ENCODE data around the gene PEX14. TPM values are rescaled to one million over a fixed set of nuclear protein-coding genes. Genes with fewer than 3 reads are reported as not detected.
"Not testable (repeated sequence)": the region's sequence is repeated elsewhere in the genome, so short reads cannot be mapped to it uniquely, and the experiment has no call there.

Gene PEX14
- total RNA-seq, 1 donor from 2014 or later: 9.2 TPM

DNA sequence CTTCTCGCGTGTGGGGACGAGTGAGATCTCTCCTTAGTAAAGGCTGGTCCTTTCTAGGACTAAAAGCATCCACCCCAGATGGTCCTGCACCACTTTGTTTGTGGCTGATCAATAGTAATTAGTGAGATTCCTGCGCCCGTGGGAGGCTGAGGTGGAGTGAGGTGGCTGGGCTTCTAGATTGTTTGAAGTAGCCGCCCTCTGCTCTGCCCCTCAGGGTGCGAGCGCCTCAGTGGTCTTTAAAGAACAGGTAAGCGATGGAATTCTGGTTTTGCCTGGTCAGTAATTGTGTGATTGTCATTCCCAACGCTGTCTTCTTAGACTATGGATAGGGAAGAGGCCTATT, 20.7 kb downstream of the PEX14 start:
- no peak for DNase-seq

- DNase-seq: no peak
Observed at GRCh38 chr1:10495952-10496351, 21.2 kb downstream of the PEX14 start.

DNA sequence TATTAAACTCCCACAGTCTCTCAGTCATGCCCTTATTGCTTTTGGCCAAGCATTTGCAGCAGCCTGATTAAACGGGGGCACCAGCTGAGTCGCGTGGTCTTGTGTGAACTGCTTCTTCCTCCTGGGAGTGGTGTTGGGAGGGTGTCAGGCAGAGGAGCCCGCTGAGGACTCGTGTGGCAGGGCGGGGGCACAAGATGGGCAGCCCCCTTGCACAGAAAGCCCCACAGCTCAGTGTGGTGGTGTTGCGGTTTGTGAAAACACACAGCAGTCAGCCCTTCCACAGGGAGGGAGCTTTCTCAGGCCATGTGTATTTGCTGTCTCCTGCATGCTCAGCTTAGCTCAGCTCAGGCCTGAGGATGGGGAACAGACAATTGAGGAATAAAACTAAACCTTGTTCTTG, 22.4 kb downstream of the PEX14 start:
- no peak for DNase-seq

DNA sequence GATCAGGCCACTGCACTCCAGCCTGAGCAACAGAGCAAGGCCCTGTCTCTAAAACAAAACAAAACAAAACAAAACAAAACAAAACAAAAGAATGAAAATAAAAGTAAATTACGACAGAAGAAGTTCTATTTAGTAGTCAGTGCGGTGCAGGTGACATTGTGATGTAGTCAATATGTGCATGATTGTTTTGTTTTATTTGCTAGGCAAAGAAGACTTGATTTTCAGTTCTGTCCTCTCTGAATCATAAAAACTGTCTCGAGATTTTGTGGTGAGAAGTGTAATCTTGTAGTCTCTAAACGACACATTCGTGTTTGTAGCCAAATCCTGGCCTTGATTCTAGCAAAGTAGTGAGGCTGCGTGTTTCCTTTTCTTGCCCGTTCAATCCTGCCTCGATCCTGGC, 23.5 kb downstream of the PEX14 start:
- DNase-seq: no peak

GRCh38 chr1:10502206-10502605, 27.5 kb downstream of the PEX14 start:
- DNase-seq: no peak

- no peak for DNase-seq
Observed at GRCh38 chr1:10504249-10504648, 29.5 kb downstream of the PEX14 start.

DNA sequence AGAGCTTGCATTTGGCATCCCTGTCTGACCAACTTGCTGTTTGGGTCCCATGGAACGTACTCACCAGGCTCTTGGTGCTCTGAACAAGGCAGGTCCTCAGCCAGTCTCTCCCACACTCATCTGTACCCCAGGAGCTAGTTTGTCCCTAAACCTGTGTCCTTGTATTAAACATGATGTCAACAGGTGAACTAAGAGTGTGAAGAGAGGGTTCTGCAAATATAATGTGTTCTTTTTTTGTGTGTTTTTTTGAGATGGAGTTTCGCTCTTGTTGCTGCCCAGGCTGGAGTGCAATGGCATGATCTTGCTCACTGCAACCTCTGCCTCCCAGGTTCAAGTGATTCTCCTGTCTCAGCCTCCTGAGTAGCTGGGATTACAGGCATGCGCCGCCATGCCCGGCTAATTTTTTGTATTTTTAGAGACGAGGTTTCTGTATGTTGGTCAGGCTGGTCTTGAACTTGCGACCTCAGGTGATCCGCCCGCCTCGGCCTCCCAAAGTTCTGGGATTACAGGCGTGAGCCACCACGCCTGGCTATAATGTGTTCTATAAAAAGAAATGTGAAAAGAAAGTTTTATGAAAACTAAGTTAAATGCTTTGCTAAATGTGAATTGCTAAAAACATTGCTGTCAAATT, 31.4 kb downstream of the PEX14 start:
- not testable (repeated sequence) for DNase-seq

GRCh38 chr1:10506677-10507047, 31.9 kb downstream of the PEX14 start:
- no peak for DNase-seq

GRCh38 chr1:10507111-10507879, 32.5 kb downstream of the PEX14 start:
- DNase-seq: peak; percentile 19

DNA sequence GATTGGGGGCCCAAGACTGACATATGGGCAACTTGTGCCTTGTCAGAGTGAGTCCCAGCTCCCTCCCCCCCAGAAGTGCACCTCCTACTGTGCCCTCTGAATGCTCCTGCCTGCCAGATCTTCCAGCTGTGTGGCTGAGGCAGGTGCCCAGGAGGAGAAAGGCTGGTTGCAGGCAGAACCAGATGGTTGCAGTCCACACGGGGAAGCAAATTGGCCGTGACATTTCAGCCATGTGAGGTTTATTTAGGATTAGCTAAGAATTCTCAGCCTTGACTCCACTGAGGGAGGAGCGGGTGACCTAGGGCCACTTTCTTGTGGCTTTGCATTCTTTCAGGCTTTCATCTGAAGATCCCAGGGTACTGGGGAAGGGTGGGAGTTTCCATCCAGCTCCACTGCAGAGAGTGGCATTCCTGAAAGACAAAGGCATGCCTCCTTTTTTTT, 33.8 kb downstream of the PEX14 start:
- no peak for DNase-seq

DNA sequence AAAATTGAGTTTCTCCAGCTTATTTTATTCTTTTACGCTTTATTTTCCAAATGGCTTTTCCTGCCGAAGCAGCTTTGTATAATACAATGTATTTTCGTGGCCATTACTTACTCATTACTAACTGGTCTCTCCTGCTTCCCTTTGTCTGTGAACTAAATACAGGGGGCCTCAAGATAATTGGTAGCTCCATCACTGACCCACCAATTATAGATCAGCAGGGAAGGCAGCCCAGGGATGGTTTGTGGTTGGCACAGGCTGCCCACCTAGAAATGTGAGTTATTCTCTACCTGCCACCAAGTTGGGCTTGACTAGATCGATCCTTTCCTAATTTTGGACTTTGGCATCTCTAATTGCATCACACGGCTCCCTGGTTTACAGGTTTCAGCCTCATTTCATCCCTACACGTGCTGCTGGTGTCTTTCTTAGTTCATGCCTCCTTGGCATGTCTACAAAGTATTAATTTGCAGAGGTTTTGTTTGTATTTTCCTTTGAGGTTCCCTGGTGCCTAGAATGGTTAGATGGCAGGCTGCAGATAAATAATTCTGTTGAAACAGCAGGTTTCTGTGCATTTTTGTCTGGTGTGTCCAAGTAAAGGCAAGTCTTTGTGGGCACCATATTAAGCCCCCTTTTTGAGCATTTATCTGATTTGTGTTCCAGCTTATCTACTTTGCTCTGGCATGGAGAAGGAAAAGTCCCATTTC, 35.2 kb downstream of the PEX14 start:
- DNase-seq: no peak

DNA sequence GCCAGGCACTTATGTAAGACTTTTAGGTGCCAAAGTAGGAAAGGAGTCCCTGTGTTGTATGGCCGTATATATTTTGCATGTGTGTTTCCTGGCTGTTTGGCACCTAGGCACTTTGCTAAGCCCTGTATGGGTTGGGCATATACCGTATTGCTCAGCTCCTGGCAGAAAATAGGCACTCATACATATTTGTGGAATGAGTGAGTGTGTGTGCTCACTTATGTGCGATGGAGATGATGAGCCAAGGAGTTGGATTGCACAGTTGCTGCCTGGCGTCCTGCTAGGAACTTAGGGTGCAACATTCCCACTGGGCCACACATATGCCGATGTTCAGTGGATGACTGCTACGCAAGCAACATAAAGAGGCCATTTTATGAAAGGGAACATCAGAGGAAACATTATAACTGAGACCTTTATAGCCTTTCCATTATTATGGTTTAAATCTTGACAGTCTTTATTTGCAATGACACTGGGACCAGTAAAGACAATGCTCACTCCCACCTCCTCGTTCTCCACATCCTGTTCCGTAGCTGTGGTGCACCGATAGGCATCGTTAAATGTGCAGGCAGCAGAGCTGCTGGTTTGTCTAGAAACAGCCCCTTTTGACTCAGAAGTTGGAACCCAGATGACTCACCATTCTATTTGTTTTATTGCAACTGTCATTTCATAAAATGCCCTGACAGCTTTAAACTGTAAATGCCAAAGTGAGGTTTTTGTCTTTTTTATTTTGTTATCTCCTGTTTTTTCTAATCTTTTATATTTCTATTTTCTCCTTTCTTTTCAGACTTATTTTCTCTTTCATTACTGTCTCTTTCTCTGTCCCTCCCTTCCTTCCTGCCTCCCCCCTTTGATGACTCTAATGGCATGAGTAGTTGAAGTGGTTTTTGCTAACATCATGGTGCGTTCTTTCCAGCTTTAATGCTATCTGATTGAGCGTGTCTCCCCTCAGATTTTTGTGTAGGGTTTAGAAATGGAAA, 36.1 kb downstream of the PEX14 start:
- peak; percentile 29 for DNase-seq

- no peak for DNase-seq
Observed at GRCh38 chr1:10511494-10511885, 36.7 kb downstream of the PEX14 start.

DNA sequence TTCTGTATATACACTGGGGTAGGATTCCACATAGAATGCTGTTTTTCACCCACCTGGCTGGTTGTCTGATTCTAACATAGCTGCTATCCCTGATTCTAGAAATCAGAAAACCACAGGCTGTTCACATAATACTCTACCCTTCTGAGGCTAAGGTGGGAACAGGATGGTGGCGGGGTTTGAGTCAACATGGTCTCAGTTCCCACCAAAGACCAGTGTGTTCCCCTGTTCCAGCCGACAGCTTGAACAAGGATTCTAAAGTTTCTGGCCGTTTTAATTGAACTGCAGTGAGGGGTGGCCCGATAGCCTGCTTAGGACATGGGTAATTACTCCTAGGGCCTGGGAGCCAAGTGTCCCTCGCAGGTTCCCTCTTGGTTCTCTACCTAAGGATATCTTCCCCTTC, 38.4 kb downstream of the PEX14 start:
- no peak for DNase-seq

- no peak for DNase-seq
Observed at GRCh38 chr1:10514490-10515235, 39.9 kb downstream of the PEX14 start.

- DNase-seq: no peak
Observed at GRCh38 chr1:10515301-10515975, 40.7 kb downstream of the PEX14 start.

GRCh38 chr1:10515976-10516750, 41.4 kb downstream of the PEX14 start:
- no peak for DNase-seq

GRCh38 chr1:10516925-10517676, 42.4 kb downstream of the PEX14 start:
- no peak for DNase-seq

DNA sequence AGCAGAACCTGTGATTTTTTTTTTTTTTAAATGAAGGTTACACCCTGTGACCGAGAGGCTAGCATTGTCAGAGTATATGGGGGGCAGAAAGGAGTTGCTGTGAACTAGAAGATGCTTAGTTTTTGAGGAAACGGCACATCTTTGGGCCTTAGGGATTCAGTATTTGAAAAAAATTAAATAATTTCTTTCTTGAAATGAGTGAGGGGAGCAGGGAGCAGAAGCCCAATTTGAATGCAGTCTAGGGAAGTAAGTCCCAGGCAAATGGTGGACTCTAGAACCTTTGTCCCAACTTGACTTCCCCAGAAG, 42.9 kb downstream of the PEX14 start:
- DNase-seq: no peak

GRCh38 chr1:10519016-10519417, 44.3 kb downstream of the PEX14 start:
- no peak for DNase-seq
